ENCODE results near the gene TEX36. TPM values are rescaled to one million over a fixed set of nuclear protein-coding genes. Genes with fewer than 3 reads are reported as not detected.

TEX36 gene
- total RNA-seq, 1 experiment from 2014 or later: not detected

- no CpG with 5 or more reads among the region's 7 CpGs for WGBS (ENCODE audit: extremely low coverage, insufficient read length, low lambda C conversion rate)
- no peaks in the 10 kb centered on the region for H3K9me3 Mint-ChIP-seq
- H3T11ph ChIP-seq (ENCODE audit: low read length): no peak overlapping the region
- no peak overlapping the region for H2BK12ac ChIP-seq (ENCODE audit: insufficient read length, low read depth, low read length)
- no peaks in the 10 kb centered on the region; the same call in none of the 2 replicates for H3K27me3 Mint-ChIP-seq (ENCODE audit: low read depth)
- H2BK20ac ChIP-seq (ENCODE audit: low read depth, low read length, poor library complexity, severe bottlenecking): no peak overlapping the region
- H3K9ac ChIP-seq (ENCODE audit: extremely low read depth, insufficient read length, low read length): no peak overlapping the region
- no peak overlapping the region for H3K27ac Mint-ChIP-seq
- H3K4ac ChIP-seq (ENCODE audit: low read depth, low read length): no peak overlapping the region
- H4K91ac ChIP-seq (ENCODE audit: insufficient read length, low read depth, low read length): no peak overlapping the region
- H4K8ac ChIP-seq (replicated peaks; ENCODE audit: insufficient read length, low read depth, low read length): no peak overlapping the region
- no peak overlapping the region for H3K27ac ChIP-seq (ENCODE audit: insufficient read length, low read depth, low read length)
- no peak overlapping the region for H3K4me2 ChIP-seq (ENCODE audit: insufficient read depth, insufficient read length, low read length)
- H3K18ac ChIP-seq (ENCODE audit: insufficient read length, low read depth, low read length): no peak overlapping the region
- H3K23ac ChIP-seq (ENCODE audit: insufficient read length, low read depth, low read length): no peak overlapping the region
- H2AK5ac ChIP-seq (ENCODE audit: insufficient read length, low read length): no peak overlapping the region
- no peak for DNase-seq
- H3K79me2 ChIP-seq (ENCODE audit: insufficient read depth, low read length): no peaks in the 10 kb centered on the region
- H3K4me3 Mint-ChIP-seq: no peak overlapping the region
- no peaks in the 10 kb centered on the region for H3K9me3 ChIP-seq (ENCODE audit: control insufficient read depth, low read depth, low read length)
- no peak overlapping the region for H2BK5ac ChIP-seq (ENCODE audit: insufficient read length, low read length)
- H3K14ac ChIP-seq (ENCODE audit: insufficient read depth, low read length): no peak overlapping the region
- H4K20me1 ChIP-seq (ENCODE audit: control insufficient read depth, insufficient read depth, insufficient read length): no peaks in the 10 kb centered on the region
- no peak overlapping the region for H3K56ac ChIP-seq (ENCODE audit: insufficient read length, low read depth, low read length)
- H2AFZ ChIP-seq (ENCODE audit: low read length): no peak overlapping the region
- H4K5ac ChIP-seq (ENCODE audit: insufficient read length, low read depth, low read length): no peak overlapping the region
- no peaks in the 10 kb centered on the region; the same call in 1 of the 2 replicates for H3K4me1 ChIP-seq (ENCODE audit: insufficient read depth, low read length)
- peaks cover 11 to 15% of the 10 kb centered on the region in 2 experiments; a peak in 3 of 4 replicates for H3K4me1 Mint-ChIP-seq
- no peak overlapping the region for H2BK15ac ChIP-seq (ENCODE audit: low read depth, low read length)
- no peaks in the 10 kb centered on the region for H3K79me1 ChIP-seq (ENCODE audit: insufficient read depth, low read depth, low read length, poor library complexity, severe bottlenecking)
- H3K23me2 ChIP-seq (ENCODE audit: insufficient read length, low read depth, low read length, poor library complexity, severe bottlenecking): no peaks in the 10 kb centered on the region
- TF ChIP-seq, protein P1, sequence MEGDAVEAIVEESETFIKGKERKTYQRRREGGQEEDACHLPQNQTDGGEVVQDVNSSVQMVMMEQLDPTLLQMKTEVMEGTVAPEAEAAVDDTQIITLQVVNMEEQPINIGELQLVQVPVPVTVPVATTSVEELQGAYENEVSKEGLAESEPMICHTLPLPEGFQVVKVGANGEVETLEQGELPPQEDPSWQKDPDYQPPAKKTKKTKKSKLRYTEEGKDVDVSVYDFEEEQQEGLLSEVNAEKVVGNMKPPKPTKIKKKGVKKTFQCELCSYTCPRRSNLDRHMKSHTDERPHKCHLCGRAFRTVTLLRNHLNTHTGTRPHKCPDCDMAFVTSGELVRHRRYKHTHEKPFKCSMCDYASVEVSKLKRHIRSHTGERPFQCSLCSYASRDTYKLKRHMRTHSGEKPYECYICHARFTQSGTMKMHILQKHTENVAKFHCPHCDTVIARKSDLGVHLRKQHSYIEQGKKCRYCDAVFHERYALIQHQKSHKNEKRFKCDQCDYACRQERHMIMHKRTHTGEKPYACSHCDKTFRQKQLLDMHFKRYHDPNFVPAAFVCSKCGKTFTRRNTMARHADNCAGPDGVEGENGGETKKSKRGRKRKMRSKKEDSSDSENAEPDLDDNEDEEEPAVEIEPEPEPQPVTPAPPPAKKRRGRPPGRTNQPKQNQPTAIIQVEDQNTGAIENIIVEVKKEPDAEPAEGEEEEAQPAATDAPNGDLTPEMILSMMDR (conservative IDR thresholded peaks at IDR 0.05): no peak
- no peaks in the 10 kb centered on the region for H3K36me3 Mint-ChIP-seq (ENCODE audit: insufficient read depth in 1 of 3, low read depth in 3 of 3)
- H2BK120ac ChIP-seq (ENCODE audit: low read depth, low read length, poor library complexity, severe bottlenecking): no peak overlapping the region
- H3K27me3 ChIP-seq (ENCODE audit: insufficient read depth, low read length): no peaks in the 10 kb centered on the region
These were observed 43.1 kb downstream of the TEX36 start for GRCh38 chr10:125639846-125640245.
